ENCODE measurements around the gene ST3GAL4. TPM values are rescaled to one million over a fixed set of nuclear protein-coding genes. Genes with fewer than 3 reads are reported as not detected.

ST3GAL4 gene
- total and polyA plus RNA-seq, 4 donors, result 23.6 to 38.3 (median 31.7) TPM

GRCh38 chr11:126359431-126360048 is 4.1 kb downstream of the ST3GAL4 start:
- H3K9me3 ChIP-seq (ENCODE audit: control insufficient read depth in 4 of 4, insufficient read depth in 3 of 4, low read length in 3 of 4), result no peaks in the 10 kb centered on the region
- peaks cover 15 to 53% (median 16%) of the 10 kb centered on the region in 5 donors for H3K4me1 ChIP-seq (ENCODE audit: control insufficient read depth in 5 of 5, insufficient read depth in 5 of 5, low read length in 5 of 5)
- DNase-seq, result peak; percentile 65 to 71 (median 66)
- no peak for ATAC-seq (ENCODE audit: insufficient read depth, low FRiP score)
- no peak for TF ChIP-seq CTCF (IDR thresholded peaks at IDR 0.05; ENCODE audit: control extremely low read depth, extremely low read depth)
- no peak overlapping the region for H3K9ac ChIP-seq (ENCODE audit: insufficient read depth in 1 of 2, low read length in 2 of 2)
- peak overlapping the region; percentile 30 to 54 for H3K27ac ChIP-seq (ENCODE audit: low read depth in 1 of 2, low read length in 1 of 2)
- WGBS, 2 donors, result 57 to 62% methylated on average over 14 to 16 of the region's 16 CpGs
- H3K27me3 ChIP-seq (ENCODE audit: control insufficient read depth in 3 of 3, insufficient read depth in 3 of 3, low read length in 2 of 3), result no peaks in the 10 kb centered on the region
- H3K4me3 ChIP-seq, result no peak overlapping the region
- no peaks in the 10 kb centered on the region for H3K36me3 ChIP-seq (ENCODE audit: control insufficient read depth in 4 of 4, insufficient read depth in 4 of 4, low read length in 4 of 4)

DNA sequence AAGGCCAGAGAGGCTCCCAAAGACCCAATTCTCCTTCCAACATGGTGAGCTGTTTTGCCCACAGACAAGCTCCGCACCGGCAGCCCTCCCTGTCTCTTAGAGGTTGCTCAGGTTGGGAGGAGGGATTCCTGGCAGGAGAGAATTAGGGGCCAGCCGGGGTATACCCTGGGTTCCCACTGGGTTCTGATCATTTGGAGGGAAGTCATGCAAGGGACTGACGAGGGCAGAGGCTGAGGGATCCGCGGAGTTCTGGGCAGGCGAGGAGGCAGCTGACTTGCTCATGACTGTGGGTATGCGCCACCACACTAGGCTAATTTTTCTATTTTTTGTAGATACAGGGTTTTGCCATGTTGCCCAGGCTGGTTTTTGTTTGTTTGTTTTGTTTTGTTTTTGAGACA is 4.6 kb downstream of the ST3GAL4 start:
- H3K27ac ChIP-seq (ENCODE audit: low read depth in 1 of 2, low read length in 1 of 2), result peak overlapping the region in 1 of 2 donors; percentile 30
- no peak for ATAC-seq (ENCODE audit: insufficient read depth, low FRiP score)
- no peaks in the 10 kb centered on the region for H3K36me3 ChIP-seq (ENCODE audit: control insufficient read depth in 4 of 4, insufficient read depth in 4 of 4, low read length in 4 of 4)
- DNase-seq, result no peak
- WGBS, 2 donors, result 83 to 89% methylated on average over 8 of the region's 8 CpGs
- no peak overlapping the region for H3K4me3 ChIP-seq
- no peaks in the 10 kb centered on the region for H3K27me3 ChIP-seq (ENCODE audit: control insufficient read depth in 3 of 3, insufficient read depth in 3 of 3, low read length in 2 of 3)
- TF ChIP-seq CTCF (IDR thresholded peaks at IDR 0.05; ENCODE audit: control extremely low read depth, extremely low read depth), result no peak
- no peaks in the 10 kb centered on the region for H3K9me3 ChIP-seq (ENCODE audit: control insufficient read depth in 4 of 4, insufficient read depth in 3 of 4, low read length in 3 of 4)
- H3K4me1 ChIP-seq (ENCODE audit: control insufficient read depth in 5 of 5, insufficient read depth in 5 of 5, low read length in 5 of 5), result peaks cover 15 to 50% (median 15%) of the 10 kb centered on the region in 5 donors
- no peak overlapping the region for H3K9ac ChIP-seq (ENCODE audit: insufficient read depth in 1 of 2, low read length in 2 of 2)

DNA sequence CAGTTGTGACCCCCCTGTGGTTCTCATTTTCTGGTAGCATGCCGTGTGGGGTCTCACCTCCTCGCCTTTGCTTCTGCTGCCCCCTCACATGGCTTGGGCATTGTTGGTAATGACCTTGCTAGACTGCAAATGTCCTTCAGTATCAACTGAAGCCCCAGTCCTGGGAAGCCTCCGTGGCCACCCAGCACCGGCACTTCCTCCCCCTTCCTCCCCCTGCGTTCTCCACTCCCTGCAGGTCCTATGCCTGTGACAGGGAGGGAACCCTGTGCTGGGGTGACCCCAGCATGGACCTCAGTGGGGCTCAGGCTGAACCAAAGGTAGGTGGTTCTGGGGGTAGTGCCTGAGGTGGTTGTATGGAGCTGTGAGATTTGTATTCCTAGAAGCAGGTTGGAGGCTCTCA is 5.9 kb downstream of the ST3GAL4 start:
- no peak for TF ChIP-seq CTCF (IDR thresholded peaks at IDR 0.05; ENCODE audit: control extremely low read depth, extremely low read depth)
- no peak for DNase-seq
- ATAC-seq (ENCODE audit: insufficient read depth, low FRiP score), result no peak
- Histone ChIP-seq H3K4me3 (no peak overlapping the region), H3K4me1 (ENCODE audit: control insufficient read depth in 5 of 5, insufficient read depth in 5 of 5, low read length in 5 of 5) (peaks cover 15 to 45% (median 17%) of the 10 kb centered on the region in 5 donors), H3K36me3 (ENCODE audit: control insufficient read depth in 4 of 4, insufficient read depth in 4 of 4, low read length in 4 of 4) (no peaks in the 10 kb centered on the region), H3K9ac (ENCODE audit: insufficient read depth in 1 of 2, low read length in 2 of 2) (no peak overlapping the region), H3K27ac (ENCODE audit: low read depth in 1 of 2, low read length in 1 of 2) (peak overlapping the region in 1 of 2 donors; percentile 52), H3K27me3 (ENCODE audit: control insufficient read depth in 3 of 3, insufficient read depth in 3 of 3, low read length in 2 of 3) (no peaks in the 10 kb centered on the region), H3K9me3 (ENCODE audit: control insufficient read depth in 4 of 4, insufficient read depth in 3 of 4, low read length in 3 of 4) (no peaks in the 10 kb centered on the region)
- 60 to 69% methylated on average over 5 of the region's 5 CpGs for WGBS, 2 donors

All from lung (tissue), 12 donors.